Mammary epithelial cell (primary cell): ENCODE measurements around the gene IFNB1.

Source experiments
- EZH2 ChIP-seq: IDR thresholded peaks from 2 replicates; pipeline ENCODE4 v1.6.1; 2012; ENCODE audit warnings: low read length, inconsistent platforms, borderline replicate concordance
- TF ChIP-seq, protein P1 (sequence below), 2 donors: IDR thresholded peaks in 1 of 2; conservative IDR thresholded peaks in 1 of 2; 2 replicates each; pipeline ENCODE4 v1.5.1; 2011 to 2012; ENCODE audit warnings: inconsistent platforms in 2 of 2, low read length in 2 of 2, mild to moderate bottlenecking in 2 of 2, control low read depth in 1 of 2, low read depth in 1 of 2; ENCODE audit not compliant: insufficient read depth in 1 of 2; ENCODE audit errors: extremely low read depth in 1 of 2

DNA sequence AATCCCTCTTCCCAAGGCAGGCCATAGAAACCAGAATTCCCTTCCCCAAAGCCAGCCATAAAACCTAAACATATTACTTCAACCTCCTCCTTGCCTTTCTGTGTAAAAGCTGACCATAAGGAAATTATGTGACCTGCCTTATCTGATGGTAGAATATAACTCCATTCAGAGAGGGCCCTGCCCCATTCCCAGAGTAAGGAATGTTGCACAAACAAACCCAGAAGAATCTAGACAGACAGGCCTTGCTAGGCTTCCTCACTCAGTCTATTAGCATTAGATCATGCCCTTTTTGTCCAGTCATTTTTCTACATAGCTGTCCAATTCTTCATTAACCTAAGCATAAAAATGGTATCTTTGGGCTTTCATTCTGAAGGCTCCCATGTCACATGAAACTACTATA lies 17.8 kb upstream of the IFNB1 start:
- TF ChIP-seq, protein P1, sequence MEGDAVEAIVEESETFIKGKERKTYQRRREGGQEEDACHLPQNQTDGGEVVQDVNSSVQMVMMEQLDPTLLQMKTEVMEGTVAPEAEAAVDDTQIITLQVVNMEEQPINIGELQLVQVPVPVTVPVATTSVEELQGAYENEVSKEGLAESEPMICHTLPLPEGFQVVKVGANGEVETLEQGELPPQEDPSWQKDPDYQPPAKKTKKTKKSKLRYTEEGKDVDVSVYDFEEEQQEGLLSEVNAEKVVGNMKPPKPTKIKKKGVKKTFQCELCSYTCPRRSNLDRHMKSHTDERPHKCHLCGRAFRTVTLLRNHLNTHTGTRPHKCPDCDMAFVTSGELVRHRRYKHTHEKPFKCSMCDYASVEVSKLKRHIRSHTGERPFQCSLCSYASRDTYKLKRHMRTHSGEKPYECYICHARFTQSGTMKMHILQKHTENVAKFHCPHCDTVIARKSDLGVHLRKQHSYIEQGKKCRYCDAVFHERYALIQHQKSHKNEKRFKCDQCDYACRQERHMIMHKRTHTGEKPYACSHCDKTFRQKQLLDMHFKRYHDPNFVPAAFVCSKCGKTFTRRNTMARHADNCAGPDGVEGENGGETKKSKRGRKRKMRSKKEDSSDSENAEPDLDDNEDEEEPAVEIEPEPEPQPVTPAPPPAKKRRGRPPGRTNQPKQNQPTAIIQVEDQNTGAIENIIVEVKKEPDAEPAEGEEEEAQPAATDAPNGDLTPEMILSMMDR (conservative IDR thresholded peaks at IDR 0.05 in 1 of 2, IDR thresholded peaks at IDR 0.05 in 1 of 2; ENCODE audit: extremely low read depth in 1 of 2, insufficient read depth in 1 of 2, low read depth in 1 of 2, low read length in 2 of 2): no peak
- TF ChIP-seq EZH2: no peak
